22Rv1 (cell line): ENCODE measurements around the gene ZFP64.

Source experiments
- CTCF ChIP-seq: fragments of 450-650 bp; IDR thresholded peaks from 2 replicates; pipeline ENCODE4 v1.5.1; 2017; ENCODE audit warnings: mild to moderate bottlenecking
- ZFX ChIP-seq: fragments of 450-650 bp; IDR thresholded peaks from 2 replicates; pipeline ENCODE4 v1.6.1; 2017; ENCODE audit warnings: antibody characterized with exemption, borderline replicate concordance

GRCh38 chr20:52137850-52138249 is 53.7 kb downstream of the ZFP64 start:
- no peak for TF ChIP-seq CTCF
- no peak for TF ChIP-seq ZFX
